NOMO-1 treated with DMSO at 0.1 percent for 48 hours (cell line): Measurements from ENCODE around the gene MNAT1.
"Not testable (repeated sequence)": the region's sequence is repeated elsewhere in the genome, so short reads cannot be mapped to it uniquely, and the experiment has no call there.

Experiments
- DNase-seq: peaks from one replicate; lab custom pipeline; 2025; ENCODE audit not compliant: unreplicated experiment; lab: John Stamatoyannopoulos, UW

Gene MNAT1

DNA sequence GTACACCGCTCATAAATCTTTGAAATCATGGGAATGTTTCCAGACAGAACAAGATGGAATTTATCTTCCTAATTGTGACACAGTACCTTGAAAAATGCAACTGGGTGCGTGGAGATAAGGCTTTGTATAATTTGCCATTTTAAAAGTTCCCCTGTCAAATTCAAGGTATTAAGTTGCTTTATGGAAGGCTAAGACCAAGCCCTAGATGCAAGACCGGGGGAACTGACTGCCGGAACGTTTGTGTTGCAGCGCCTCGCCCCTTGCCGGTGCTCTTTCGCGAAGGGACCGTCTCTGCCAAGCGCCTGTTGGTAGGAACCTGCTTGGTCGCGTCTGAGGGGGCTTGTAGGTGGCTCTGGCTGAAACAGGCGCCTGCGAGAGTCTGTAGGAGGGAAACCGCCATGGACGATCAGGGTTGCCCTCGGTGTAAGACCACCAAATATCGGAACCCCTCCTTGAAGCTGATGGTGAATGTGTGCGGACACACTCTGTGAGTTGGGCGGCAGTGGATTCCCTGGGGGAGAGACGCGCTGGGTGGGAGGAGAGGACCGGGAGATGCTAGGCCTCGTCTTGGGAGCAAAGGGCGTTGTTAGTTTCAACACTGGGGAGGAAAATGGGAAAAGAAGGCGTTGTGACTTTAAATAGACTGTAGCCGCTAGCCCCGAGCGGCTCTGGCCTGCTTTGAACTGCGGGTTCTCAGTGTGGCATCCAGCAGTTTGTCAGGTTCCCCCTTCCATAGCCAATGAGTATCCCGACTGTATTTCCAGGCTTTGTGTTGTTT lies at the start of gene MNAT1:
TSS of gene MNAT1 (plus strand) at position 297 of the 778 bp plus-strand sequence. CDS start at position 399, 102 bp downstream.
- peak; percentile 78 for DNase-seq

DNA sequence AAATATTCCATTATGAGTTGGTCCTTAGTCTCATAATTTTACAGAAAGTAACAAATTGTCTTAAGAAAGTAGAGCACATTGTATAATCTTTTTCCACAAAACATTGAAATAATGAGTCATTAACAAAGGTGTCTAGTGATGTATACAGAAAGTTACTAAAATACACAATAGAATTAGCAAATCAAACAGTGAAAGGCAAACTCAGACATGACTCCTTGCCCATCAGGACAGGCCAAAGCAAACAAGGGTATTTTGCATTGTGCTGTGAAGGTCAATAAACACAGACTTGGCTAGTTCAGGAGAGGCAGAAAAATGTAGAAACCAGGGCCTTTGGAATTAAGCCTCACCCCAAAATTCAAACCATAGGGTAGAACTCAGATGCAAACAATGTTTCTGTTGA lies 47.7 kb upstream of the MNAT1 start:
- no peak for DNase-seq

DNA sequence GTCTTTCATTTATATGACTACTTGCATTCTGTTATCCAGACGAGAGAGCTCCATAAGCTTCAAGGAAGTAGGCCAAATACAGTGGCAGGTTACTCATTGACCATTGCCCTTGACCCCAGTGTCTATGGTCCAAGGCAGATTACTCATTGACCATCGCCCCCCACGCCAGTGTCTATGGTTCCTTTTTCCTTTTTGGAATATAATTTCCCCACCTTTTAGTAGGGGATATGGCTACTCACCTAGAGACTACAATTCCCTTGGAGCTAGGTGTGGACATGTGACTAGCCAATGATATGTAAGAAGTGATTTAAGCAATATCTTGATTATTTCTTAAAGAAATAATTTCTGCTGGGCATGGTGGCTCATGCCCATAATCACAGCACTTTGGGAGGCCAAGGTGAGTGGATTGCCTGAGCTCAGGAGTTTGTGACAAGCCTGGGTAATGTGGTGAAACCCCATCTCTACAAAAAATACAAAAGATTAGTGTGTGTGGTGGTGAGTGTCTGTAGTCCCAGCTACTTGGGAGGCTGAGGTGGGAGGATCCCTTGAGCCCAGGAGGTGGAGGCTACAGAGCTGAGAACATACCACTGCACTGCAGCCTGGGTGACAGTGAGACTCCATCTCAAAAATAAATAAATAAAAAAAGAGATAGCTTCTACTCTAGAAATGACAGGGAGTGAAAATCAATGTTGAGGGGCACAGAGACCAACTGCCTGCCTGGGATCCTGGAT lies 43.0 kb upstream of the MNAT1 start:
- no peak for DNase-seq

DNA sequence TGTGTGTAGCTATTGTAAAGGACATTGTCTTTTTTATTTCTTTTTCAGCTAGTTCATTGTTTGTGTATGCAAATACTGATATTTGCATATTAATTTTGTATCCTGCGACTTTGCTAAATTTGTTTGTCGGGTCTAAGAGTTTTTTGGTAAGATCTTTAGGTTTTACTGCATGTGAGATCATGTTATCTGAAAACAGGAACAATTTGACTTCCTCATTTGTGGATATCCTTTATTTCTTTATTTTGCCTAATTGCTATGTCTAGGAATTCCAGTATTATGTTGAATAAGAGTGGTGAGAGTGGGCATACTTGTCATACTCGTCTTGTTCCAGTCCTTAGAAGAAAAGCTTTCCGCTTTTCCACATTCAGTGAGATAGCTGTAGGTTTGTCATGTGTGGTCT lies 39.2 kb upstream of the MNAT1 start:
- peak; percentile 25 for DNase-seq

DNA sequence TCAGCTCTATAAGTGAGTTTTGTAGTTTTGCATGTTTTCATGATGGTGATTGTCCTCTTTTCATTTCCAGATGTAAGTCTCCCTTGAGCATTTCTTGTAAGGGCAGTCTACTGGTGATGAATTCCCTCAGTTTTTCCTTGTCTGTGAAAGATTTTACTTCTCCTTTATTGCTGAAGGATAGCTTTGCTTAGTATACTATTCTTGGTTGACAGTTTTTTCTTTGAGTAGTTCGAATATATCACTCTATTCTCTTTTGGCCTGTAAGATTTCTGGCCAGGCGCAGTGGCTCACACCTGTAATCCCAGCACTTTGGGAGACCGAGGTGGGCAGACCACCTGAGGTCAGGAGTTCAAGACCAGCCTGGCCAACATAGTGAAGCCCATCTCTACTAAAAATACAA lies 34.0 kb upstream of the MNAT1 start:
- DNase-seq: no peak

DNA sequence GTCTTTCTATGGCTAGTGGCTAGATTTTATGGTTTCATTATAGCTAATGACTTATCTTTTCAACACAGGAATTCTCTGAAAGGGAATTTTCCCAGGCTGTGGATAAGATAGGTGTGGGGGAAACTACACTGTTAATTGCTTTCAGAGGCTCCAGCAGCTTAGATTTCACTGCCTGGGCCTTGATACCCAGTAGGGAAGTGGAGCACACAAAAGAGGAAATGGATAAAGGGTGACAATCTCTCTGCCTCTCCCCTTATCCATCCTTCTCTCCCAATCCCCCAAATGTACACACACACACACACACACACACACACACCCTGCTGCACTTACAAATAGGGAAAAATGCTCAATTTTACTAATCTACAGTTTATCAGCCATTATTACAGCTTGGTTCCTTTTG lies 29.5 kb upstream of the MNAT1 start:
- DNase-seq: no peak

DNA sequence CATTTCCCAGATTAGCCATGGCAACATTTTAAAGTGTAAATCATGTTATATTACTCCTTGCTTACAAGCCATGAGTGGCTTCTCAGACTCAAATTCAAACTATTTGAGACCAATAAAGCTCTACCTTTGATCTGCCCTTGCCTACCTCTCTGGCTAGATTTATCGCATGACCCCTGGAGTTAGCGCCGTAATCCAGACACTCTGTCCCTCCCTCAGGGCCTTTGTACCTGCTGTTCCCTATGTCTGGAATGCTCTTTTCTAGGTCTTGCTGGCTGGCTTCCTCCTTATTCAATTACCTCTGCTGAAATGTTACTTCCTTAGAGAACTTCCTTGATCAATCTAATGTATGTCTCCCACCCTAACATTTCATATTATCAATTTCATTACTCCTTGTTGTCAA lies 26.7 kb upstream of the MNAT1 start:
- no peak for DNase-seq

DNA sequence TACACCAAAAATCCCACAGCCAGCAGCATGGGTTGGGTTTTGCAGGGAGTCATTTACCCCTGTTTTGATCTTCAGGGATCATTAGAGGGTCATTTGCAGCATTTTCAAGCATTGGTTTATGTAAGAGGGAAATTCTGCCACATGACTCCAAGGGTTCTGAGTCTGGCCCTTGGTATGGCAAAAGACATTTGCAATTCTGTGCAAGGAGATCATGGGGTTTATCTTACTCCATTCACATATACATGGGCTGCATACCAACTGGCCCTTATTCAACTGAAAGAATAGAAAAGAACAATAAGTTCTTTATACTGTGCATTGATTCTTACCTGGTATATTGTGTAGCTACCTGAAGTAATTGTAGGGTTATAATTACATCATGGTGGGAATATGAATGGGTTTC lies 24.1 kb upstream of the MNAT1 start:
- DNase-seq: no peak

DNA sequence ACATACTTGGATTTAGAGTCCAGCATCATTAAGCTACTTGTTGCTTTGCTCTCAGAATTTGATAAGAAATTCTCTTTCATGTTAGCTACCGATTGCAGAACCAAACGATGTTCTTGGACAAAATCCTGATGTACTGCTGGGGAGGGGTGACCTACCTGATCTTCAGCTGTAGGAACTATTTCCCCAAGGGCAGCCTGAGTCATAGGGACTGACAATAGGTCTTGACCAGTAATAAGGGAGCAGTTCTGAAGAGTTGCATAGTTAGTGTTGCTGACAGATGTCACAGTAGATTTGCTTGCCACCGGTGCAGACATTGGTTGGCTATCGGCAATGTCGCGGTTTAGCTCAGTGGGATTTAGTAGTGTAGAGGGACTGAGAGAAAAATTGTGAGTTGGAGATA lies 21.0 kb upstream of the MNAT1 start:
- DNase-seq: no peak

DNA sequence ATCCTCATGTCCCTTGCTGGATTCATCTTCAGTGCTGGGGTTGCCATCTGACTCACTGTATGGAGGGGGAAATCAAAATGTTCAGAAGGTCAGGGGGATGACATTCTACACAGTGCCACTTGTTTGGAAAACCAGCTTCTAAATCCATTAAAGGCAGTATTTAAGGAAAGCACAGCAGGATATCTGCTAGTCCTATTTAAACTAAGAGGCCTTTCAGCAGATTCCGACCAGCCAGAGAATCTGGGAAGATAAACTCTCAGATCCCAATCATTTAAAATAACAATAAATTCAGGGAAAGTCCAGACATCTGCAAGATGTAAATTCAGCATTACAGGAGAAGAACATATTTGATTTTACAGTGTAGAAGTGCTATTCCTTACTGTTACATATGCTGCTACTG lies 14.2 kb upstream of the MNAT1 start:
- no peak for DNase-seq

DNA sequence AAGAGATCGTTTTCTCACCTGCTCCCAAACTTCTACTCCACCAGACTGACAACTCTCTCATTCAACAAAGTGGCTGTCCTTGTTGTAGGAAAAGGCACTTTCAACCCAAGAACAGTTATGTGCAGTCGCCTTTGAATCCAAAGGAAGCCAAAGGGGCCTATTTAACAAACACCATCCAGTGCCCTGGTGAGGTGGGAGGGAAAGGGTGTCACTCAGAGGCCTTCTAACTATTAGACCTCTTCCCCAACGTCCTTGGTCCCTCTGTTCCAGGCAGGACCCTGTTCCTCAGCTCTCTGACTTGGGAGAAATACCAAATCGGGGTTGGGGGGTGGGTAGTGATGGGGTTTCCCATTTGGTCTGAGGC lies 13.6 kb upstream of the MNAT1 start:
- no peak for DNase-seq

DNA sequence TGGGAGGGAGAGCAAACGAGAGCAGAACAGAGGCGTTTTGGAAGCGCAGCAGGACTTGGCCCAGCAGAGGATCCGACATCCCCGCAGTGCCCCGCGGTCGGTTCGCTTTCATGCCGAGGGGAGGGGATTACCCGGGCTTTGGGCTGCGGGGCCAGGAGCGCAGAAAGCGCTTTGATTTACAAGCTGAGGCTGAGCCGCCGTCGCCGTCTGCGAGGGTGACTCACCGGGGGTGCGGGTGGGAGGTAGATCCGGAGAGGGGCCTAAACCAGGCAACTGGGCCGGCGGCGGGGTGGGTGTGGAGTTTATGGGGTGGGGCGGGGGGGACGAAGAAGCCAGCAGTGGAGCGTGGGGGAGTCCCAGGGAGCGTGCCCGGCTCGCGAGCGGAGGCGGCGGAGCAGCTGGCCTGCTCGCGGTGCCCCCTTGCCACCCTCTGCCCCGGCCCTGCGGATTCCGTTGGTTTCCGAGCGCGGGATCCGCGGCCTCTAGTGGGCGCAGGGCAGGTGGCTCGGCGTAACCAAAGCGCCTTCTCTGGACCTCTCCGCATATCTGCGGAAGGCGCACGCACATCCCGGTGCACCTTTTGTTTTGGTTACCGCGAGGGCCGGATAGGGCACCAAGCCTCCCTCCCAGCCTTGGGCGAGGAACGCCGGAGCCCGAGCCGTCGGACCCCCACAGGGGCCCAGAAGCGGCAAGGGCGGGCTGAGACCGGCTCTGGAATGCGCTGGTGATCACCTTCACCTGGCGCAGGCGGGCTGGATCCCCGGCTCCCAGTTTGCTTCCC lies 13.0 kb upstream of the MNAT1 start:
- peak; percentile 15 for DNase-seq

DNA sequence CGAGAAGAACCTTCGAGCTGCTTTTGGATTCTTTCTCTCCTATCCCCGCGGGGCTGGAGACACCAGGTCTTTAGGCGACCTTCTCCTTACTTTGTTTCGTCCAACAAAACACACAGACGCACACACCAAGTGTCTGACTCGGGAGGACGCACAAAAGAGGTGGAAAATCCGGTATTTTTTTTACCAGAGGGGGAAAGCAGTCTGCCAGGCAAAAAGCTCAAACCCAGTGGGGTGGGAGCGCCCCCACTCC lies 12.5 kb upstream of the MNAT1 start:
- DNase-seq: no peak

DNA sequence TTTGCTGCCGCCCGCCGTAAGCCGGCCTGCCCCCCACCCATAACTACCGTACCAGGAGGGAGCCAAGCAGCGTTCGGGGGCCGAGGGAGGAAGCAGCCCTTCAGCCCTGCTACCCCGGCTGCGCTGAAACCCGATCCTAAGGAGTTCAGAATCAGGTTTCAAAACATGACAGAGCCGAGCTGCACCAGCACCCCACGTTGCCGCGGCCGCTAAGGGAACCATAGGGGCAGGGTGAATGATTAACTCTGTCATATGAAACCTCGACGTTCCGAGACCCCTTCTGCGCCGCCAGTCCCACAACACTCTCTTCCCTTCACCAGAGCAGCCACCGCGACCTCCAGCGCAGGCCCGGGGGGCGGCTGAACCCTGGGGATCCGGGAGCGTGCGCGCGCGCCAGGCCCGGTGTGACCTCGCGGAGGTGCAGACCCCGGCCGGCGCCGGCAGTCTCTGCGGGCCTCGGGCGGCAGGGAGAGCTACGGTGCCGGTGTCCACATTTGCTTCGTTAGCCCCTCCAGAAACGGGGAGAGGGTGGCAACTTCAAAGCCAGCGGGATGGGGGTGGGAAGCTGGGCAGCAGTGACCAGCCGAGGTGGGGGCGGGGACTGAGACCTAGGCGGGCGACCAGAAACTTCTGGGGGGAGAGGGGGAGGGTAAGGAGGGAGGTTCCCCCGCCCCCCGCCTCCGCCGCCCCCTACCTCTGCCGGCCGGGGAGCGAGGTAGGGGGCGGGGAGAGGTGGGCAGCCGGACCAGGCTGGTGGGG lies 12.0 kb upstream of the MNAT1 start:
- no peak for DNase-seq

DNA sequence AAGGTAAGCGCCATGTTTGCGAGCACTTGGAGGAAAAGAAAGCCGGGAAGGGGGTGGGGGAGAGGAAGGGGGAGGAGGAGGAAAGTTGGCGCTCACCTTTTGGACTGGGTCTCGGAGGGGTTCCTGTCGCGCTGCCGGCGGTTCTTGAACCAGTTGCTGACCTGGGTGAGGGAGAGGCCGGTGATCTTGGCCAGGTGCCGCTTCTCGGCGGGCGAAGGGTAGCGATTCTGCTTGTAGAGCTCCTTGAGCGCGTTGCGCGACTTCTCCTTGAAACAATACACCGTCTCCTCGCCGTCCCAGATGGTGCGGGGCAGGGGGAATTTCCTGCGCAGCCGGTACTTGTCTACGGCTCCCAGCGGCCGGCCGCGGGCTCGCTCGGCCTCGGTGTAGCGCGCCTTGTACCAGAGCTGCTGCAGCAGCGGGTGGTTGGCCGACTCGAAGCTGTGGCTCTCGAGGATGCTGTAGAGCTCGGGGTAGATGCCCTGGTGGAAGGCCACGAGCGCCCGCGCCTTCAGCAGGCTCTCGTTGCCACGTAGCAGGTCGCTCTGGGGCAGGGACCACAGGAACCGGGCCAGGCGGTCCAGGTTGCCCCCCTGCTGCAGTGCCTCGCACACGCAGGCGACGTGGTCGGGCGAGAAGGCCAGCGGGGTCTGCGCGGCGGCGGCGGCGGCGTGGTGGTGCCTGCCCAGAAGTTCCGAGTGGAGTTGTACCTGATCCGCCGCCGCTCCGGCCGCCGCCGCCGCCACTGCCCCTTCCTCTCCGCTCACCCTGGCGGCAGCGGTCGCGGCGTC lies 11.2 kb upstream of the MNAT1 start:
- DNase-seq: no peak

DNA sequence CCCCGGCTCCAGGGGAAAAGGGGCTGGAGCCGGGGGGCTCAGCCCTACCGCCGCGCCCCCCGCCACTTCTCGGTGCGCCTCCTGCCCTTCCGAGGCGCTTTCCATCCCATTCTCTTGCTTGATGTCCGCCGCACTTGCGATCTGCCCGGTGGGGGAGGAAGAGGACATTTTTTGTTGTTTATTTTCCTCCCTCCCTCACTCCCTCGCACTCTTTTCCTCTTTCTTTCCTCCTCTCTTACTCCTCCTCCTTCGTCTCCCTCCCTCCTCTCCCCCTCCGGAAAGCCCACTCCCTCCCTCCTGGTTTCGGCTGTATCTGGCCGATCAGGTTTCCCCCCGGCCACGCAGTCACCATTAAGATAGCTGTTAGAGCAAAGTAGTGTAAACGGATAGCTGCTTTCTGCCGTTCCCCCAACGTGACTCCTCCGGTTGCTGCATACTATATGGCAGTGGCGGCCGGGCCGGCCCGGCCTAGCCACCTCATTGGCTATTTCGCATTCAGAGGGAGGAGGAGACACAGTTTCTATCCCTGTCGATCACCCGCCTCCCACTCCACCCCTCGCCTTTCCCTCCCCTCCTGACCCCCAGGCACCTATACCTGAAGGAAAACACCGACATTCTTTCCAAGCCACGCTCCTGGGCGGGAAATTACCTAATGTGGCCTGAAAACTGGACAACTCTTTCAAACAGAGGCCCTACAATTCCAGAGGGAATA lies 10.5 kb upstream of the MNAT1 start, which contains the start of gene SIX4:
TSS of gene SIX4 (minus strand) at position 445 of the 712 bp plus-strand sequence. CDS start at position 168, 277 bp downstream.
- DNase-seq: no peak

DNA sequence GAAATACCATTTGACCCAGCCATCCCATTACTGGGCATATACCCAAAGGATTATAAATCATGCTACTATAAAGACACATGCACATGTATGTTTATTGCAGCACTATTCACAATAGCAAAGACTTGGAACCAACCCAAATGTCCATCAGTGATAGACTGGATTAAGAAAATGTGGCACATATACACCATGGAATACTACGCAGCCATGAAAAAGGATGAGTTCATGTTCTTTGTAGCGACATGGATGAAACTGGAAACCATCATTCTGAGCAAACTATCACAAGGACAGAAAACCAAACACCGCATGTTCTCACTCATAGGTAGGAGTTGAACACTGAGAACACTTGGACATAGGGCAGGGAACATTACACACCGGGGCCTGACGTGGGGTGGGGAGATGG lies 3.3 kb upstream of the MNAT1 start:
- DNase-seq: not testable (repeated sequence)

DNA sequence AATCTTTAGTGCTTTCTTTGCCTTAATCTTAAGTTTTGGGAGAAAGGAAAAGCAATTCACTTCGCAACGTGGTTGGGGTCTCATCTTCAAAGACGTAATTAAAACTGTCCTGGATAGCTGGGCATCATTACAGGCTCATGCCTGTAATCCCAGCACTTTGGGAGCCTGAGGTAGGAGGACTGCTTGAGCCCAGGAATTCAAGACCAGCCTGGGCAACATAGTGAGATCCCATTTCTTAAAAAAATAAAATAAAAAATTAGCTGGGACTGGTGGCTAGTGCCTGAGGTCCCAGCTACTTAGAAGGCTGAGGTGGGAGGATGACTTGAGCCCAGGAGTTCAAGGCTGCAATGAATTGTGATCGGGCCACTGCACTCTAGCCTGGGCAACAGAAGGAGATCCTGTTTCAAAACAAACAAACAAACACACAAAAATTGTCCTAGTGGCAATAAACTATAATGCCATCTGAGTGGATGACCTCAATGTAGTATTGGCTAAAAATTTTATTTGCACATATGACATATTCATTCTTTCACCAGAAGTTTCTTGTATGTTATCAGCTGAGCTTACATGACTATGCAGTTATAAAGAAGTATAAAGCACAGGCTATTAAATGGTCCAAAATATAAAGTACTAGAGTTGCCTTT lies 1.6 kb upstream of the MNAT1 start:
- no peak for DNase-seq

DNA sequence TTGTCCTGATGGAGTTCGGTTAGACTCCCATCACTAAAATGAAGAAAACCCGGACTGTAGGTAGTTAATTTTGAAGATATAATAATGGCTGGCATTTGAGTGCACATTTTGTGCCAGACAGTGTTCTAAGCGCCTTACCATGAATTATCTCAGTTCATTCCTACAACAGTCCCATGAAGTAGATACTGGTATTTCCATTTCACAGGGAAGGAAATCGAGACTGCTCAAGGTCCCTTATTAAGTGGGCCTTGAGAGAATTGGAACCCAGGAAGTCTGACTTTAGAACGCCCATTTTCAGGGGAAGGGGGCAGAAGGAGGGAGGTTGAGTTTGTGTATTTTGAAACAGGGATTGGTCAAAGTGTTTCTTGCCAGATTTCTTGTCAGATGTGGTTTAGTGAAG lies 855 bp downstream of the MNAT1 start:
- peak; percentile 9 for DNase-seq
